Measurements from ENCODE around the gene BHLHA15. TPM values are rescaled to one million over a fixed set of nuclear protein-coding genes. Genes with fewer than 3 reads are reported as not detected.
A peak's percentile ranks its signal among the peaks of the same experiment; 100 is the strongest.

The BHLHA15 gene
- total and polyA plus RNA-seq, 10 donors, result 0.11 to 40.7 (median 5.2) TPM; not detected in 1

DNA sequence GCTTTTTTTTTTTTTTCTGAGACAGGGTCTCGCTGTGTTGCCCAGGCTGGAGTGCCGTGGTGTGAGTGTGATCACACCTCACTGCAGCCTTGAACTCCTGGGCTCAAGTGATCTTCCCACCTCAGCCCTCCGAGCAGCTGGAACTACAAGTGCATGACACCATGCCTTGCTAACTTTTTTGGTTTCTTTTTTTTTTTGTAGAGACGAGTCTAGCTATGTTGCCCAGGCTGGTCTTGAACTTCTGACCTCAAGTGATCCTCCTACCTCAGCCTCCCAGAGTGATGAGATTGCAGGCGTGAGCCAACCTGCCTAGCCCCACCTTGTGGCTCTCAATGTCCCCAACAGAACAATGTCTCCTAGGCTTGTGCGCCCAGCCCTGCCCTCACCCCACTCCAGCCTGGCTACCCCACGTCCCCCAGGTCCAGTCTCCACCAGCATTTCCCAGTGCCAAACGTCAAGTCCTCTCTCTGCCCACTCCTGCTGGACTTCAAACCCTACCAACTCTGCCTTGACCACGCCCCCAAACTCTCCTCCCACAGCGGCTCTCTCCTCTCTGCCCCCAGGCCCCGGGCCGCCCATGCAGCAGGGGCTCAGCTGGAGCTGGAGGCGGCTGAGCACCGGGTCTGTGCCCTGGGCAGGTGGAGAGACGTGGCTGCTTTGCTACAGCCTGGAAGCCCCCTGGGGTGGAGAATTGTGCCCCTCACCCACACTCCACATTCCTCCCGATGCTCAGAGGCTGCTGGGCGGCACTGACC lies 18.9 kb downstream of the BHLHA15 start:
- H3K36me3 ChIP-seq, result peaks cover 0 to 100% (median 73%) of the 10 kb centered on the region in 6 donors
- TF ChIP-seq POLR2AphosphoS5 (IDR thresholded peaks at IDR 0.05) (no peak), POLR2A (IDR thresholded peaks at IDR 0.05) (no peak)
- TF ChIP-seq, protein P1, sequence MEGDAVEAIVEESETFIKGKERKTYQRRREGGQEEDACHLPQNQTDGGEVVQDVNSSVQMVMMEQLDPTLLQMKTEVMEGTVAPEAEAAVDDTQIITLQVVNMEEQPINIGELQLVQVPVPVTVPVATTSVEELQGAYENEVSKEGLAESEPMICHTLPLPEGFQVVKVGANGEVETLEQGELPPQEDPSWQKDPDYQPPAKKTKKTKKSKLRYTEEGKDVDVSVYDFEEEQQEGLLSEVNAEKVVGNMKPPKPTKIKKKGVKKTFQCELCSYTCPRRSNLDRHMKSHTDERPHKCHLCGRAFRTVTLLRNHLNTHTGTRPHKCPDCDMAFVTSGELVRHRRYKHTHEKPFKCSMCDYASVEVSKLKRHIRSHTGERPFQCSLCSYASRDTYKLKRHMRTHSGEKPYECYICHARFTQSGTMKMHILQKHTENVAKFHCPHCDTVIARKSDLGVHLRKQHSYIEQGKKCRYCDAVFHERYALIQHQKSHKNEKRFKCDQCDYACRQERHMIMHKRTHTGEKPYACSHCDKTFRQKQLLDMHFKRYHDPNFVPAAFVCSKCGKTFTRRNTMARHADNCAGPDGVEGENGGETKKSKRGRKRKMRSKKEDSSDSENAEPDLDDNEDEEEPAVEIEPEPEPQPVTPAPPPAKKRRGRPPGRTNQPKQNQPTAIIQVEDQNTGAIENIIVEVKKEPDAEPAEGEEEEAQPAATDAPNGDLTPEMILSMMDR (IDR thresholded peaks at IDR 0.05 in 8 of 11, conservative IDR thresholded peaks at IDR 0.05 in 3 of 11), result no peak

DNA sequence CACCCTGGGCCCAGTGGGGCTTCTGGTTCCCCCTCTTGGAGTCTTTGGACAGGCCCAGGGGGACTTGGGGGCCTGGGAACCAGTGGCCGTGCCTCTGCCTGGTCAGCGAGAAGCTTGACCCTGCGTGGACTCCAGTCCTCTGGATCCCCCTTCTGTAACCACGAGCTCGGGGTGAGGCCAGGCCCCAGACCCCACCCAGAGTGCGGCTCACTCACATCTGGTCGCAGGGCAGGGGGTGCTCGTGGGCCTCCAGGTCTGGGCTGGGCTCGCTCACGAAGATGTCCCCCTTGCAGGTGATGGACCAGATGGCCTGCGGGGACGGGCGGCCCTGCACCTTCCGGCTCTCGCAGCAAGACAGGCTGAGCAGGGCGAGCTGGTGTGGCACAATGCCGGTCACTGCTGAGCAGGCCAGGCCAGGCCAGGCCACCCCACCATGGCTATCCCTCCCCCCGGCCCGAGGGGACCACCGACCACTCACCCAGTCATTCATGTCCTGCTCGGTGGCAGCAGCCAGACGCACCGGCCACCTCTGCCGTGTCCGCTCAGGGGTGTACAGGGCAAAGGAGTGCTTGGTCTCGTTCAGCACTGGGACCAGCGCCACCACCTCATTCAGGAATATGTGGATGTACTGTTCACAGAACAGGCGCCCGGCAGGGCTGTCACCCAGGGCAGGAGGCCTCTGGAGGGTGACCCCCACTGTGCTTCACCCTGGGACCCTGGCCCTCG lies 19.7 kb downstream of the BHLHA15 start:
- TF ChIP-seq POLR2A (IDR thresholded peaks at IDR 0.05) (no peak), POLR2AphosphoS5 (IDR thresholded peaks at IDR 0.05) (peak in 1 of 3 donors; percentile 20)
- Histone ChIP-seq H3K4me1 (peaks cover 0 to 11% (median 0%) of the 10 kb centered on the region in 6 donors), H3K4me3 (no peak overlapping the region), H3K36me3 (peaks cover 0 to 98% (median 69%) of the 10 kb centered on the region in 6 donors), H3K27ac (no peak overlapping the region), H3K9me3 (no peaks in the 10 kb centered on the region), H3K27me3 (replicated peaks in 1 of 7) (no peaks in the 10 kb centered on the region)
- intact Hi-C loops (cut with DNase I; ENCODE audit: low total_unique reads), result loop anchor here (10.0 kb wide), 1 partner anchor 206 kb away; no protein-coding TSS in a partner anchor
- no peak for DNase-seq
- WGBS, 5 donors, result 94 to 98% (median 96%) methylated on average over 15 to 30 of the region's 30 CpGs

More for the DNA sequence above, 18.9 kb downstream of the BHLHA15 start:
- intact Hi-C loops (cut with DNase I; ENCODE audit: low total_unique reads), result loop anchor here (10.0 kb wide), 1 partner anchor 205 kb away; no protein-coding TSS in a partner anchor
- Histone ChIP-seq H3K27ac (no peak overlapping the region), H3K9me3 (no peaks in the 10 kb centered on the region), H3K27me3 (replicated peaks in 1 of 7) (no peaks in the 10 kb centered on the region), H3K4me1 (peaks cover 0 to 11% (median 0%) of the 10 kb centered on the region in 6 donors), H3K4me3 (no peak overlapping the region)
- WGBS, 5 donors, result 89 to 92% (median 91%) methylated on average over 15 to 17 of the region's 17 CpGs
- DNase-seq, result no peak

DNA sequence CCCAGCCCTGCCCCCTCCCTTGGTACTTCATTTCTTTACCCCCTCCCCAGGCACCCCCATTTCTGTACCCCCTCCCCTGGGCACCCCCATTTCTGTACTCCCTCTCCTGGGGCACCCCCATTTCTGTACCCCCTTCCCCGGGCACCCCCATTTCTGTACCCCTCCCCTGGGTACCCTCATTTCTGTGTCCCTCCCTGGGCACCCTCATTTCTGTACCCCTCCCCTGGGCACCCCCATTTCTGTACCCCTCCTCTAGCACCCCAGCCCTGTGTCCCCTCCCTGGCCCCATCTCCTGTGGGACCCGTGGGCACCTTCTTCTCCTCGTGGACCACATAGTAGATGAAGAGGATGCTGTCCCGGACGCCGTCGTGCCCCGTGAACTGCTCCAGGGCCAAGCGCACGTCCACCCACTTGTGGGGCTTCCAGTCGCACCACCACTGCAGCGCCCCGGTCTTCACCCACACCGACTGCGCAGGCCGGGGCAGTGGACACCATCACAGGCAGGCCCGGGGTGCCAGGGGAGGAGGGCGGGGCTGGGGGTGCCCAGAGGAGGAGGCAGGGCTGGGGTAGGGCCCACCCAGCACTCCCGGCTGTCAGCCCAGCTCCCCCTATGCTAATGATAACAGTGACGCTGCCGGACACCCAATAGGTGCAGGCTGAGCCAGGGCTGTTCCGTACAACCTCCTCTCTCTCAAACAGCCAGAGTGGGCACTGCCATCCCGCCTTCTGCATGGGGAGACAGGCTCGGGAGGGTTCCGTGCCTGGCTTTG lies 20.4 kb downstream of the BHLHA15 start:
- no peaks in the 10 kb centered on the region for H3K9me3 ChIP-seq
- no peak overlapping the region for H3K4me3 ChIP-seq
- H3K27me3 ChIP-seq (replicated peaks in 1 of 7), result no peaks in the 10 kb centered on the region
- intact Hi-C loops (cut with DNase I; ENCODE audit: low total_unique reads), result loop anchor here (10.0 kb wide), 1 partner anchor 207 kb away; no protein-coding TSS in a partner anchor
- peaks cover 0 to 98% (median 66%) of the 10 kb centered on the region in 6 donors for H3K36me3 ChIP-seq
- TF ChIP-seq, protein P1 (IDR thresholded peaks at IDR 0.05 in 8 of 11, conservative IDR thresholded peaks at IDR 0.05 in 3 of 11), result no peak
- TF ChIP-seq POLR2AphosphoS5 (IDR thresholded peaks at IDR 0.05), result peak in 1 of 3 donors; percentile 20
- peaks cover 0 to 11% (median 0%) of the 10 kb centered on the region in 6 donors for H3K4me1 ChIP-seq
- H3K27ac ChIP-seq, result no peak overlapping the region
- 91 to 97% (median 95%) methylated on average over 19 to 25 of the region's 25 CpGs for WGBS, 5 donors
- no peak for DNase-seq

DNA sequence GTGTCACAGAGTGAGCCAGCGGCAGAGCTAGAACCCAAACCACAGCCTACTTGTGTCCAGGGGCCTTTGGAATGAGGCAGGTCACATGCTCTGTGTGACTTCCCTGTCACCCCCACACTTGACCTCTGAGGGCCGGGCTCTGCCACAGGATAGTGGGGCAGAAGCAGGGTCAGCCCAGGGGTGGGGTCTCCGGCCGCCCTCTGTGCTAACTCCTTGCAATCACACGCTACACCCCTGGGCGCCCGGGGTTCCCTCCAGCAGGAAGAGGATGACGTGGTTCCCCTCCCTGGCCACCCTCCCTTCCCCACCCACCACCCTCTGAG lies 21.0 kb downstream of the BHLHA15 start:
- WGBS, 5 donors, result 80 to 90% (median 86%) methylated on average over 8 of the region's 8 CpGs; no CpG with 5 or more reads in 1 of the 5 donors
- no peak for DNase-seq
- H3K4me1 ChIP-seq, result peaks cover 0 to 11% (median 0%) of the 10 kb centered on the region in 6 donors
- intact Hi-C loops (cut with DNase I; ENCODE audit: low total_unique reads), result loop anchor here (10.0 kb wide), 1 partner anchor 207 kb away; no protein-coding TSS in a partner anchor
- TF ChIP-seq, protein P1 (IDR thresholded peaks at IDR 0.05 in 8 of 11, conservative IDR thresholded peaks at IDR 0.05 in 3 of 11), result no peak
- TF ChIP-seq POLR2AphosphoS5 (IDR thresholded peaks at IDR 0.05) (no peak), POLR2A (IDR thresholded peaks at IDR 0.05) (no peak)
- H3K27ac ChIP-seq, result no peak overlapping the region
- no peaks in the 10 kb centered on the region for H3K27me3 ChIP-seq (replicated peaks in 1 of 7)
- H3K4me3 ChIP-seq, result no peak overlapping the region
- peaks cover 0 to 98% (median 68%) of the 10 kb centered on the region in 6 donors for H3K36me3 ChIP-seq
- H3K9me3 ChIP-seq, result no peaks in the 10 kb centered on the region

Measured in spleen (tissue), 11 donors.